Measurements from ENCODE around the gene CRELD1.

Gene CRELD1

DNA sequence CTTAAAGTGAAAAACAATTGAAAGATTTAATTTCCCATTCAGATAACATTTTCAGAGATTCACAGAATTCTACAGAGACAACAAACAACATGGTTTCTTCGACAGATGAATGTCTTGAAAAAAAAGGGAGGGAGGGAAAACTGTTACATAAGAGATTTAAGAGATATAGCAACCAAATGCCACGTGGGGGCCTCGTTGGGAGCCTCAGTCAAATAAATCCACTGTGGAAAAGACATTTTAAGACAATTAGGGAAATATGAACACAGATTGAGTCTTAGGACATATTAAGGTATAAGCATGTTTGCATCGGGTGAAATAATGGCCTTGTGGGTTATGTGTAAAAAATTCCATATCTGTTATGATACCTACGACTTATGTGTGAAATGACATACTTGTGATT, 23.6 kb downstream of the CRELD1 start:
- DNase-seq (ENCODE audit: low spot score): no peak

DNA sequence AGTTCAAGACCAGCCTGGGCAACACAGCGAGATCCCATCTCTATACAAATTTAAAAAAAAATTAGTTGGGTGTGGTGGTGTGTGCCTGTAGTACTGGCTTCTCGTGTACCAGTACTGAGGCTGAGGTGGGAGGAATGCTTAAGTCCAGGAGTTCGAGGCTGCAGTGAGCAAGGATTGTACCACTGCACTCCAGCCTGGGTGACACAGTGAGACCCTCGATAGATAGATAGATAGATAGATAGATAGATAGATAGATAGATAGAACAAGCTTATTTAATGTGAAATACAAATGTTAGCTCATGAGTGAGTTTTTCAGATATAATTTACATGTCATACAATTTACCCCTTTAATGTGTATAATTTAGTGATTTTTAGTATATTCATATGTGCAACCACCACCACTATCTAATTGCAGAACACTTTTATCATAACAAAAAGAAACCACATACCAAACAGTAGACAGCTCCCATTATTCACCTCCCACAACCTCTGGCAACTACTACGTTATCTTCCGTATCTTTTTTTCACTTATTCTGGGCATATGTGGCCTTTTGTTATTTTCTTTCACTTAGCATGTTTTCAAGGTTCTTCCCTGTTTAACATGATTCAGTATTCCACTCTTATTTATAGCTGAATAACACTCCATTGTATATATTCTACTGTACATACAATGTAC, 31.7 kb downstream of the CRELD1 start:
- no peak for DNase-seq (ENCODE audit: low spot score)

DNA sequence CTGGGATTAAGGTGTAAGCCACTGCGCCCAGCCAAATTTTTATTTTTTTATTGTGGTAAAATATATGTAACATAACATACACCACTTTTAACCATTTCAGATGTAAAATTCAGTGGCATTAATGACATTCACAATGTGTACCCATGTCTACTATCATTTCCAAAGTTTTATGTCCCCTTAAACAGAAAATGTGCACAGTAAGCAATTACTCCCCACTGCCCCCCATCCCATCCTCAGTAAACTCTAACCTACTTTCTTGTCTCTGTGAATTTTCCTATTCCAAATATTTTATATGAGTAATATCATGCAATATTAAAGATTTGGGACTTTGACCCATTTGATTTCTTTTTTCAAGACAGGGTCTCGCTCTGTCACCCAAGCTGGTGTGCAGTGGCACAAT, 33.2 kb downstream of the CRELD1 start:
- no peak for DNase-seq (ENCODE audit: low spot score)

DNA sequence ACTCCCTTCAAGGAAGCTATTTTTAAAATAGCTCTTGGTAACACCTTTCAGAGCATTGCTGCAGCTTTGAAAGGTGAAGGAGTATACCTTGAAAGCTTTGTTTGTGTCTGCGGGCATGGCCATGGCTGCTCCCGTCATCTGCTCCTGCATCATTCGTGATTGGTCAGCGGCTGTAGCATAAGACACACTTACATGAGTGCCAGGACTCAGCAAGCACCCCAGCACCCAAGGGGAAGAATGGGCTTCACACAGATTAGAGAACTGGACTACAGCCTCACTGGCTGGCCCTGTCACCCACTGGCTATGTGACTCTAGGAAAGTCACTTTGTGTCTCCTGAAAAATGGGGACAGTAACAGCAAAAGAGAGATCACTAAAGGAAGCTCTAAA, 36.0 kb downstream of the CRELD1 start:
- DNase-seq (ENCODE audit: low spot score): no peak

DNA sequence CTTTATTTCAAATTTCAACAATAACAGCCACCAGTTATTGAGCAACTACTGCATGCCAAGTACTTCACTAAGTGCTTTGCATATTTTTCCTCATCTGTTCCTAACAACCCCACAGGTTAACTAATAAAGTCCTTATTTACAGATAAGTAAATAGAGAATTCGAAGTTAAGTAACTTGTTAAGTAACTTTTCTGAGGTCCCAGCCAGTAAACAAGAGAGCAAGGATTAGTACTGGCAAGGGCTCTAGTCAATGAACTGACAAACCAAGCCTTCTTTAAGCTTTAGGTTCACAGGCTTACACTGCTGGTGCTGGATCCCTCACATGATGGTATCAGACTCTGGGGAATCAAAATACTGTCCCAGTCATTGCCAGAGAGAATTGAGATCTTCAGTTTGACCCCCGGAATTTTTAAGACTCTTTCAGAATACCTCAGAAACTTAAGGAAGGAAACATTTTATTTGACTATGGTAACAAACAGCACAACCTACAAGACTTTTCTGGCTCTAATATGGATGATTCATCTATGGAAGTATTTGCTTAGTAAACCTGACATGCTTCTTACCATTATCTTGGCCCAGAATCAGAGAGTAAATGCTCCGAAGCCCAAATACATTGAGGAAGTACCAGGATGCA, 36.5 kb downstream of the CRELD1 start:
- no peak for DNase-seq (ENCODE audit: low spot score)

DNA sequence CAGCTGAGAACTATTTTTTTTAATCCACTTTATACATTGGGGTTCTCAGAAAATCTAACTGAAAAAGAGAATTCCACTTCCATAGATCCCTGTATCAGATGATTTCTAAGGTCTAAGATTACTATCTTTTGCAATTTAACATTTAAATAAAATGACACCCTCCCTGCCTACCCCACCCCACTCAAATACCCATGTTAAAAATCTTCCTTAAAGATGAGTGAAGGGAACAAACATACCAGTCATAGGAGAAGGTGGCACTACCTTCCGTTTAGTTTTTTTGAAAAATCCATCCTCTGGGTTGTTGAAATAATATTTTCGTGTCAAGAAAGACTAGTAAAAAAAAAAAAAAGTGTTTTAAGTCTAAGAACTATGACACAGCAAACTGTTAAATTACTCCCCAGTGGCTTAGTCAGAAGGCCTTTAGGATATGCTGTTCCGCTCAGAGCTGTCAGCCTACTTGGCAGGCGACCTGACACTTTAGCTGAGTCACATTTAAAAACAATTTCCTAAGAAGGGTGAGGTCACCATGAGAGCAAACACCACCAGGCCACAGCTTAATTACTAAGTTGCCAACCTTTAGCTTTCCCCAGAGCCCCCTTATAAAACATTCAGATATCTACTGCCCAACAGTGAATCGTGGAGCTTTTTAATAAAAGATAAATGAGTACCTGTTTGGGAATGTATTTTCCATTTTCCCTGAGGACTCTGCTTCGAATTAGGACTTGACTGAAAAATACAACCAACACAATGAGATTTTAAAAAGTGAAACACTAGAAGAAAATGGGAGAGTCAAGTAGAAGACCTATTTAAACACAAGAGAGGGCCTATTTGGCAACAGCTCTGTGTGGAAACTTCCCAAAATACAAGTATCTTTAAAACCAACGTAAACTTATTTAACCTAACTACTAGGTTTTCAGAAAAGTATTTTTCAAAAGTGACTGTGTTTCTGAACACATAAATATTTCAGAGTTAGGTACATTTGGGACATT, 43.4 kb downstream of the CRELD1 start:
- peak; percentile 70 for DNase-seq (ENCODE audit: low spot score)

DNA sequence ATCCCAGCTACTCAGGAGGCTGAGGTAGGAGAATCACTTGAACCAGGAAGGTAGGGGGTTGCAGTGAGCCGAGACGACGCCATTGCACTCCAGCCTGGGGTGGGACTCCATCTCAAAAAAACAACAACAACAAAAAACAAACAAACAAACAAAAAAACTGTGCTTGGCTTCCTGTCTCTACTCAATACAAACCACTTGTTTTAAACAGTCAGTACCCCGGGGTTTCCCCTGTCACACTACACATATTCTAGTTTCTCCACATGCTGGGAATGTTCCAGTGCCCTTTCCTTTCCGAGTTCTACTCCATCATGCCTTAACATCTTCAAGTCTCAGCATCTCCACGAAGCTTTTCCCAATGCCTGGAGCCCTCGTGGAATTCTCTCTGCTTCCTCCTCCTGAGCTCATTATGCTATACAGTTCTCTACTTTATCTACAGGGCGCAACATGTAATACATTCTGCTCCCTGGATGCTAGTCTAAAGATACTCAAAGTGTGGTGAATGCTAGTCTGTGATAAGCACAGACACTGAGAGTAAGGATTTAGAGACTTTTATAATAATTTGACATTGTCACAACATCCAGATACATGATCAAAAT, 45.2 kb downstream of the CRELD1 start:
- no peak for DNase-seq (ENCODE audit: low spot score)

DNA sequence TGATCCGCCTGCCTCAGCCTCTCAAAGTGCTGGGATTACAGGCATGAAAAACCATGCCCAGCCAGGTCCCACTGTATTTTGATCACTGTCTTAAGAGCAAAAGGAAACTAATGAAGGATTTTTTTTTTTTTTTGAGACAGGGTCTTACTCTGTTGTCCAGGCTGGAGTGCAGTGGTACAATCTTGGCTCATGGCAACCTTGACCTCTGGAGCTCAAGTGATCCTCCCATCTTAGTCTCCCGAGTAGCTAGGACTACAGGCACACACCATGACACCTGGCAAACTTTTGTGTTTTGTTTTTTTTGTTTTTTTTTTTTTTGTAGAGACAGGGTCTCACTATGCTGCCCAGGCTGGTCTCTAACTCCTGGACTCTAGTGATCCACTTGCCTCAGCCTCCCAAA, 46.6 kb downstream of the CRELD1 start:
- no peak for DNase-seq (ENCODE audit: low spot score)

DNA sequence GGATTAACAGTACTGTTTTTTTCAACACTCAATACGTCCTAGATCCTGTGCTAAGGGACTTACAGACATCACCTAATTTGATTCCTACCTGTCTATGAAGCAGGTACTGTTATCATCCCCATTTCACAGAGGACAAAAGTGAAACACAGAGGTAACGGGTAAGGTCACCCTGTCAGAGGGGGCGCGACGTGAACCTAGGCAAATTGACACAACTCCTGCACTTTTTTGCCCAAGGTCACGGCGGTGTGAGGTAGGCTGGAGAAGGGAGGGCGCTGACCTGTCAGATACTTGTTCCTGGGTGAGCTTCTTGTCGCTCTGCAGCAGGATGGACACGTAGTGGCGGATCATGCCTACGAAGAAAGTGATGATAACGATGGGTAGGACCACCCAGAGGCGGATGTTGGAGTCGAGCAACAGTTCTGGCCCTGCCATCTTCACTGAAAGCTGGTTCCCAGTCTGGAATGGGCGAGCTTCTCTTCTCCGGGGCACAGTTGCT, 52.6 kb downstream of the CRELD1 start:
- DNase-seq (ENCODE audit: low spot score): no peak

DNA sequence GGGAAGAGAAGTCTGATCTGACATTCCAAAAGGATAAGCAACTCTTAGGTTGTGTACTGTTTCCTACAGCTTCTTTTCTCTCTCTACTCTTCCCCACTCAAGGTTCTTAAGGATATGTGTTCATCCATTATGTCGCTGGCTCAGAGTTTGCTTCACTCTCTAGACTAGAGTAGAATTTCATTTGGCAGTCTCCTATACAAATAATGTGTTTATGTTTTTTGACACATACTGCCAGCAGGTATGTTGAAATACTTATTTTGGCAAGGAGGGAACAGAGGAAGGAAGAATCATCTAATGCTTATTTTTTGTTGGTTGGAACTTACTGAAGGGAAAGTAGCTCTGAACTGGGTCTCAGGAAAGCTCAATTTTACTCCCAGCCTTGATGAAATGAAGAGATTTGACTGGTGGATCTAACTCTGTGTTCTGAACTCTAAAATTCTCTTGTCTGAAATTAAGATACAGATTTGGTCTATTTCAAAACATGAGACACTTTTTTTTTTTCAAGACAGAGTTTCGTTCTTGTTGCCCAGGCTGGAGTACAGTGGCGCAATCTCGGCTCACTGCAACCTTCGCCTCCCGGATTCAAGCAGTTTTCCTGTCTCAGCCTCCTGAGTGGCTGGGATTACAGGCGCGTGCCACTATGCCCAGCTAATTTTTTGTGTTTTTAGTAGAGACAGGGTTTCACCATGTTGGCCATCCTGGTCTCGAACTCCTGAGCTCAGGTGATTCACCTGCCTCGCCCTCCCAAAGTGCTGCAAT, 60.6 kb downstream of the CRELD1 start:
- DNase-seq (ENCODE audit: low spot score): no peak

Data from Ammon's horn (tissue), 1 donor.